Diencephalon (tissue), 1 donor: Measurements from ENCODE around the gene PARP8. TPM values are rescaled to one million over a fixed set of nuclear protein-coding genes. Genes with fewer than 3 reads are reported as not detected.

Experiments
- total RNA-seq: library from RNA; depleted of rRNA; stranded (reverse); fragments of >200 nt; gene quantifications from one replicate; pipeline ENCODE4 v1.2.3, GENCODE V29; 2014

The PARP8 gene
- 56.3 TPM for total RNA-seq

GRCh38 chr5:50666261-50667022 is at the start of gene PARP8:
PARP8 (plus strand) TSS chr5:50666637; CDS start chr5:50667096, 459 bp downstream.

Other genes starting within 250 kb of the PARP8 start
- 31.1 TPM for gene EMB, start 225.3 kb upstream of the PARP8 start, total RNA-seq